Cardiac muscle cell (in vitro differentiated cells and primary cell): ENCODE measurements around the gene BCAS3. TPM values are rescaled to one million over a fixed set of nuclear protein-coding genes. Genes with fewer than 3 reads are reported as not detected.
A peak's percentile ranks its signal among the peaks of the same experiment; 100 is the strongest.

Experiments used
- DNase-seq, 2 donors: peaks; one replicate each; pipeline versions ENCODE4 v3.0.0 to v3.0.0-alpha.2; 2010 to 2017; ENCODE audit warnings: low read depth in 1 of 2, low spot score in 1 of 2
- H3K27ac ChIP-seq: fragments of 200-600 bp; sonication (generic); 2 replicates; pipeline ENCODE4 v1.5.1; 2016
- H3K27me3 ChIP-seq: fragments of 200-600 bp; sonication (generic); 2 replicates; pipeline ENCODE4 v1.6.0; 2016; ENCODE audit warnings: control low read depth
- H3K36me3 ChIP-seq: fragments of 200-600 bp; sonication (generic); 2 replicates; pipeline ENCODE4 v1.5.1; 2016; ENCODE audit warnings: control low read depth
- H3K4me1 ChIP-seq: fragments of 200-600 bp; sonication (generic); 2 replicates; pipeline ENCODE4 v1.8.1; 2017; ENCODE audit warnings: low read depth, mild to moderate bottlenecking, mixed run types
- H3K4me3 ChIP-seq: fragments of 200-600 bp; sonication (generic); 2 replicates; pipeline ENCODE4 v1.5.1; 2016; ENCODE audit warnings: mild to moderate bottlenecking
- H3K9me3 ChIP-seq: fragments of 200-600 bp; sonication (generic); 2 replicates; pipeline ENCODE4 v1.5.1; 2017; ENCODE audit warnings: low read depth, mild to moderate bottlenecking, control low read depth
- polyA plus RNA-seq: library from polyadenylated mRNA; unstranded; fragments of >200 nt; fragmentation: Nextera tagmentation; extraction: Ambion mirVana; gene quantifications from 2 replicates; pipeline ENCODE4 v1.2.1, GENCODE V29; 2016
- total RNA-seq: library from RNA; depleted of rRNA; stranded (reverse); fragments of >200 nt; gene quantifications from 2 replicates; pipeline ENCODE4 v1.2.3, GENCODE V29; 2016
- TF ChIP-seq, protein P1 (sequence below): IDR thresholded peaks from 2 replicates; pipeline ENCODE4 v1.5.1; 2012; ENCODE audit warnings: low read depth, mild to moderate bottlenecking, low read length

Gene BCAS3
- total and polyA plus RNA-seq, 2 experiments from 2014 or later: 36.5 to 39.6 TPM

- no peak for DNase-seq
- Histone ChIP-seq H3K4me1 (peaks cover 35% of the 10 kb centered on the region), H3K27me3 (no peaks in the 10 kb centered on the region), H3K9me3 (no peaks in the 10 kb centered on the region), H3K4me3 (no peak overlapping the region), H3K27ac (peak overlapping the region; percentile 8), H3K36me3 (no peaks in the 10 kb centered on the region)
- TF ChIP-seq, protein P1, sequence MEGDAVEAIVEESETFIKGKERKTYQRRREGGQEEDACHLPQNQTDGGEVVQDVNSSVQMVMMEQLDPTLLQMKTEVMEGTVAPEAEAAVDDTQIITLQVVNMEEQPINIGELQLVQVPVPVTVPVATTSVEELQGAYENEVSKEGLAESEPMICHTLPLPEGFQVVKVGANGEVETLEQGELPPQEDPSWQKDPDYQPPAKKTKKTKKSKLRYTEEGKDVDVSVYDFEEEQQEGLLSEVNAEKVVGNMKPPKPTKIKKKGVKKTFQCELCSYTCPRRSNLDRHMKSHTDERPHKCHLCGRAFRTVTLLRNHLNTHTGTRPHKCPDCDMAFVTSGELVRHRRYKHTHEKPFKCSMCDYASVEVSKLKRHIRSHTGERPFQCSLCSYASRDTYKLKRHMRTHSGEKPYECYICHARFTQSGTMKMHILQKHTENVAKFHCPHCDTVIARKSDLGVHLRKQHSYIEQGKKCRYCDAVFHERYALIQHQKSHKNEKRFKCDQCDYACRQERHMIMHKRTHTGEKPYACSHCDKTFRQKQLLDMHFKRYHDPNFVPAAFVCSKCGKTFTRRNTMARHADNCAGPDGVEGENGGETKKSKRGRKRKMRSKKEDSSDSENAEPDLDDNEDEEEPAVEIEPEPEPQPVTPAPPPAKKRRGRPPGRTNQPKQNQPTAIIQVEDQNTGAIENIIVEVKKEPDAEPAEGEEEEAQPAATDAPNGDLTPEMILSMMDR: no peak
These were observed 472.3 kb downstream of the BCAS3 start for GRCh38 chr17:61149862-61150362.

DNA sequence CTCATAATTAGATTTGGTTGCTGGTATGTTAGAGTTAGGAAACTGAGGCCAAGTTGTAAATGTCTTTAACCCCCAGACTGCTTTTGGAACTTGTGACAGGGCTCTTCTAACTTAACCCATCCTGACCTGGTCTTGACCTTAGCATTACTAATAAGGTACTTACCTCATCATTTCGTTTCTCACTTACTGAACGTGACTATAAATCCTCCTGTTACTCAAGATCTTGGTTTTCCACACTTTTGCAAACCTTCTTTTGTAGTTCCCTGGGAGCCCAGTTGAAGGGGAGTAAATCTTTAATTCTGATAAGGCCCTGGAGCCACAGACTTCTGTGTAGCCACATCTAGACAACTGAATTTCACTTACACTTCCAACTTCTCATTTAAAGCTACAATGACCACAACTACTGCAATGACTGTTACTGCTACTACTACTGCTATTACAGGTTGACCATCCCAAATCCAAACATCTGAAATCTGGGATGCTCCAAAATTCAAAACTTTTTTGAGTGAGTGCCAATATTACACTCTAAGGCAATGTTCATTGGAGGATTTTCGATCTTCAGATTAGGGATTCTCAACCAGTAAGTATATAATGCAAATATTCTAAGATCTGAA is 473.1 kb downstream of the BCAS3 start:
- TF ChIP-seq, protein P1: no peak
- no peaks in the 10 kb centered on the region for H3K36me3 ChIP-seq
- peak in 1 of 2 donors; percentile 28 for DNase-seq
- H3K9me3 ChIP-seq: no peaks in the 10 kb centered on the region
- no peaks in the 10 kb centered on the region for H3K27me3 ChIP-seq
- H3K4me3 ChIP-seq: no peak overlapping the region
- no peak overlapping the region for H3K27ac ChIP-seq
- peaks cover 26% of the 10 kb centered on the region for H3K4me1 ChIP-seq

DNA sequence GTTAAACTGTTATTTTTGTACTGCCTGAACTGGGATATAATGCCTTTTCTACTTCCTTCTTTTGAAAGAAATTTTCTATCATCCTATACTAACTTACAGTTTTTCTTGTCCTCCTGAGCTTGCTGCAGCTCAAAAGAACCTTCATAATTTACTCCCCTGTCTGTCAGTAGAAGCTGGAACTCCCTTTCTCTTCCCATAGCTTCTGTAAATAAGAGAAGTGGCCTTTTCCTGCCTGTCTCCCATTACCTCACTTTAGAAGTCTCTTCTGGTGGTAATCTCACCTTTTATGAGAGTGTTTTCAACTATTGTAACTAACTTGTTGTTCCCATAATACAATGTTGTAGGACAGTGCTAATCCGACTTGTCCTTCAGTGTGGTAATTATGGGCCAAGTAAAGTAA is 475.2 kb downstream of the BCAS3 start:
- H3K9me3 ChIP-seq: no peaks in the 10 kb centered on the region
- no peaks in the 10 kb centered on the region for H3K27me3 ChIP-seq
- peaks cover 29% of the 10 kb centered on the region for H3K4me1 ChIP-seq
- no peak overlapping the region for H3K27ac ChIP-seq
- TF ChIP-seq, protein P1: no peak
- H3K36me3 ChIP-seq: no peaks in the 10 kb centered on the region
- no peak for DNase-seq
- no peak overlapping the region for H3K4me3 ChIP-seq

GRCh38 chr17:61155590-61156237 is 478.1 kb downstream of the BCAS3 start:
- TF ChIP-seq, protein P1: no peak
- Histone ChIP-seq H3K27ac (no peak overlapping the region), H3K4me1 (peaks cover 36% of the 10 kb centered on the region), H3K4me3 (no peak overlapping the region), H3K36me3 (no peaks in the 10 kb centered on the region), H3K9me3 (no peaks in the 10 kb centered on the region), H3K27me3 (no peaks in the 10 kb centered on the region)
- no peak for DNase-seq

- H3K27me3 ChIP-seq: no peaks in the 10 kb centered on the region
- peaks cover 47% of the 10 kb centered on the region for H3K4me1 ChIP-seq
- TF ChIP-seq, protein P1: no peak
- H3K36me3 ChIP-seq: no peaks in the 10 kb centered on the region
- H3K4me3 ChIP-seq: no peak overlapping the region
- DNase-seq: peak in 1 of 2 donors; percentile 55
- no peak overlapping the region for H3K27ac ChIP-seq
- H3K9me3 ChIP-seq: no peaks in the 10 kb centered on the region
These were observed 479.7 kb downstream of the BCAS3 start for GRCh38 chr17:61157246-61157886.
